HL-60/S4 treated with phorbol 12-myristate 13-acetate at 8.2 ng/mL for 4 days and 3 days (cell line): Measurements from ENCODE around the gene ABCB8.
"Not testable (repeated sequence)": the region's sequence is repeated elsewhere in the genome, so short reads cannot be mapped to it uniquely, and the experiment has no call there.

Source experiments
- in situ Hi-C: fragments of 300-500 bp; cut with MboI; formaldehyde crosslinking; loops from 2 replicates; pipeline ENCODE4 v1.15.0; 2022; ENCODE audit warnings: low sequenced_read_pairs

Gene ABCB8

DNA sequence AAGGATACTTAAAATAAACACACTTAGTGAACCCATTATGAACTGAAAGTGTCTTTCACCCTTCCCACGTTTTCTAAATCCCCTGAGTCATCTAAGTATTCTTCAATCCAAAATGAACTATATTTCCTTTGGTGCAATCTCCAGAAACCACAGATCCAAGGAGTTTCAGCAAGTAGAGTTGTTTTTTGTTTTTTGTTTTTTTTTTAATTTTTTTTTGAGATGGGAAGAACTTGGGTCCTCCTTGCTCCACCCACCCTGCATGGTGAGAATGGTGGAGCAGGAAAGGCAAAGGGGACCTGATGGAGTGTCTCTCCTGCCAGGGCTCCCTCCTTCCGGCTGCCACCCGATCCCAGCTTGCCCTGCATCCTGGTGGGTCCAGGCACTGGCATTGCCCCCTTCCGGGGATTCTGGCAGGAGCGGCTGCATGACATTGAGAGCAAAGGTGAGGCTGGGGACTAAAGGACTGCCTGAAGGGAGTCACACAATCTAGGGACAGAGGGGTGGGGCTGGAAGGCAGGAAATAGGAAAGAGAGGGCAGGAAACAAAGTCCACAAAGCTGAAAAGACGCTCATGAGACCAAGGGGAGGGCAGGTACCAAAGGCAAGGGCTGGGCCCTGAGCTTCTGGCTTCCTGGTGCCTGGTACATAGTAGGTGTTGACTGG lies 16.1 kb upstream of the ABCB8 start:
- in situ Hi-C loops: no loop called here

DNA sequence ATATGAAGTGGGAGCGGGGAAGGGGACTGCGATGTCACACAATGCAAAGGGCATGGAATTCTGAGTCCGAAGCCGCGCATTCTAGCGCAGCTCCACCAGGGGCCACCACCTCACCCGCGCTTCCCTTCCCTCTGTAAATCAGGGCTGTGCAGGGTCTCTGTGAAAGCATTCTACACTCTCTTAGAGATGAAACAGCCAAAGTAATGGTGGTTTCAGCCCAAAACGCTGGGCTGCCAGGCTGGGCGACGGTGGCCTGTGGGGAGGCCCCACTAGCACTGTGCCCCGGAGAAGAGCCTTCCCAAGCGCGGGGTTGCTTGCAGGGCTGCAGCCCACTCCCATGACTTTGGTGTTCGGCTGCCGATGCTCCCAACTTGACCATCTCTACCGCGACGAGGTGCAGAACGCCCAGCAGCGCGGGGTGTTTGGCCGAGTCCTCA lies 15.3 kb upstream of the ABCB8 start:
- in situ Hi-C loops: no loop called here

DNA sequence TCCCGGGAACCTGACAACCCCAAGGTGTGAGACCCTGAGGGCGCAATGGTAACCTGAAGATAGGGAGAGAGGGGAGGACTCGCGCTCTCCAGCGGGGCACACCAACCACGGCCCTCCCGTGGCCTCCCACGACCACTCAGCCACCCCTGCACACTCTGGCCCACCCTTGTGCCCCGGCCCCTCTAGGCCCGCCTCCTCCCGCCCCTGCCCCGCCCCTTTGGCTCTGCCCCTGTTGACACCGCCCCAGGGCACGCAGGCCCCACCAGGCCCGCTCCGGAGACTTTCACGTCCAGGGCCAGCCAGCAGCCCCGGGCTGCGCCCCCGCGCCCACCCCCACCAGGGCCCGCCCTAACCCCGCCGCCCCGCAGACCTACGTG lies 14.9 kb upstream of the ABCB8 start:
- in situ Hi-C loops: no loop called here

DNA sequence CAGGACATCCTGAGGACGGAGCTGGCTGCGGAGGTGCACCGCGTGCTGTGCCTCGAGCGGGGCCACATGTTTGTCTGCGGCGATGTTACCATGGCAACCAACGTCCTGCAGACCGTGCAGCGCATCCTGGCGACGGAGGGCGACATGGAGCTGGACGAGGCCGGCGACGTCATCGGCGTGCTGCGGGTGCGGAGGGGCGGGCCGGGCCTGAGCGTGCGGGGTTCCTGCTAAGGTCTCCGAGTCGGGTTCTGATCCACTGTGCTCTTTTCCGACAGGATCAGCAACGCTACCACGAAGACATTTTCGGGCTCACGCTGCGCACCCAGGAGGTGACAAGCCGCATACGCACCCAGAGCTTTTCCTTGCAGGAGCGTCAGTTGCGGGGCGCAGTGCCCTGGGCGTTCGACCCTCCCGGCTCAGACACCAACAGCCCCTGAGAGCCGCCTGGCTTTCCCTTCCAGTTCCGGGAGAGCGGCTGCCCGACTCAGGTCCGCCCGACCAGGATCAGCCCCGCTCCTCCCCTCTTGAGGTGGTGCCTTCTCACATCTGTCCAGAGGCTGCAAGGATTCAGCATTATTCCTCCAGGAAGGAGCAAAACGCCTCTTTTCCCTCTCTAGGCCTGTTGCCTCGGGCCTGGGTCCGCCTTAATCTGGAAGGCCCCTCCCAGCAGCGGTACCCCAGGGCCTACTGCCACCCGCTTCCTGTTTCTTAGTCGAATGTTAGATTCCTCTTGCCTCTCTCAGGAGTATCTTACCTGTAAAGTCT lies 14.3 kb upstream of the ABCB8 start:
- in situ Hi-C loops: no loop called here

- in situ Hi-C loops: no loop called here
These were observed 13.3 kb upstream of the ABCB8 start for GRCh38 chr7:151014950-151015349.

GRCh38 chr7:151015967-151016366 lies 12.3 kb upstream of the ABCB8 start:
- in situ Hi-C loops: no loop called here

DNA sequence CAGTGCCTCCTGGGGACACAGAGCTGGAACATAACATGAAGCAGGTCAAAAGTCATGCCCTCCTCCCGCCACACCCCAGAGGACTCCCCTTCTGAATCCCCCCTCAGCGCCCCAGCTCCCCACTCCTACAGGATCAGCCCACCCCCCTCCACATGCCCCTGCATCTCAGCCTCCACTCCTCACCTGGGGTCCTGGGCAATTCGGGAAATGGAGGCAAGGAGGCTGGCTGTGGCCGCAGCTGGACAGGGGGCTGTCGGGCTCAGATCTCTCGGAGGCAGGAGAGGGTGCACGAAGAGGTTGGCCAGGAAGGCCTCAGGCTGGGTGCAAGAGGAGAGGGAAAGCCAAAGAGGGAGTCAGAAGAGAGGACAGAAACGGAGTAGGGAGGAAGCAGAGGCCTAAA lies 11.7 kb upstream of the ABCB8 start:
- in situ Hi-C loops: no loop called here

DNA sequence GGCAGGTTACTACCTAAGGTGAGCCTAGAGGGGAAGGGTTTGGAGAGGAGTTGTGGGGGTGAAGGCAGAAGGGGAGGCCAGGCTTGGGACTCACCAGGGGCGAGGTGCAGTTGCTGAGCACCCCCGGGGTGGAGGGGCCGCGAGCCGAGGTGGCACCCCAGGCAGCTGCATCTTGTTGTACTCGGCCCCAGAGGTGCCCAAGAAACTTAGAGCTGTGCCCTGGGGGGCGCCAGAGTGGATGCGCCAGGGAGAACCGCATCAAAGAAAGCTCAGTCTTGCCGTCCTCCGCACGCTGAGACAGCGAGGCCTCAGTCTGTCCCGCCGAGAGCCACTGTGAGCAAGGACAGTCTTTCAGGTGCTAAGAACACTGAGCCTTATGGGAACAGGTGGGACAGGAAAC lies 11.3 kb upstream of the ABCB8 start:
- in situ Hi-C loops: no loop called here

DNA sequence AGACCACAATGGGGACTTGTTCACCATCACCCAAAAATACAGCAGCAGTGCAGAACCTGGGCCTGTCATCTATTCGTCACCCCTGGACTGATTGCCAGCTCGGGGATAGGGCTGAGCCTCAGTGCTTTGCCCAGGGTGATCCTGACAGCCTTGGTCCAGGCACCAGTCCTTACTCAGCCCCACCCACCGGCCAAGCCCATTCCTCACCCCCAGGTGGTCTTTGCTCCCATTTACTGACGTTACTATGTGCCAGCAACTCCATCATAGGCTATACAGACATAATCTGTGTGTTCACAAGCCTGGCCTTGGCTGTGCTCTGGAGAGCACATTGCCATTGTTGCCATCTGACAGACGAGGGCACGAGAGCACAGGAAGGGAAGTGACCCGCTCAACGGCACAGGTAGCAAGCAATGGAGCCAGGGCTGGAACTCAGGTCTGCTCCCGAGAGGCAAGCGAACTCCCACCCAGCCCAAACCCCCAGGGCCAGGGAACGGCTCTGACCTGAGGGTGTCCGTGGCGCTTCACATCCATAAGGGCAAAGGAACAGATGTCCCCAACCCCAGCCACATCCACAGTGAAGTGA lies 10.8 kb upstream of the ABCB8 start:
- in situ Hi-C loops: no loop called here

DNA sequence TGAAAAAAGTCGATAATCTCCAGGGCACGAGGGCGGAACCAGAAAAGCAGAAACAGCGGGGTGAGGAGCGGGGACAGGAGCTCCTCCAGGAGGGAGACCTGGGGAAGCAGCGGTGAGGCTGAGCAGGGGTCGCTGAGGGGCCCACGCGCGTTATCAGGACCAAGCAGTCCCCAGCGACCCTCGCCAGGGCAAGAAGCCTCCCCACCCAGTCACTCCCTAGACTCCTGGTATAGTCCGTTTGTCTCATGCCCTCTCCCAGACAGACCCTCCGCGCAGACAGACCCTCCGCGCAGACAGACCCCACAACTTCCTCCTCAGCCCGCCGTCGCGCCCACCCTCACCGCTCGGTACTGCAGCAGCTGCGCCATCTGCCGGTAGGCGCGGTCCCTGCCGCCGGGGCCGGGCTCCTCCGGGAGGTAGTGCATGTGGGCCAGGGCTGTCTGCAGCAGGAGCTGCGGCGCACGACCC lies 10.3 kb upstream of the ABCB8 start:
- in situ Hi-C loops: no loop called here

GRCh38 chr7:151018421-151019129 lies 9.7 kb upstream of the ABCB8 start:
- in situ Hi-C loops: no loop called here

DNA sequence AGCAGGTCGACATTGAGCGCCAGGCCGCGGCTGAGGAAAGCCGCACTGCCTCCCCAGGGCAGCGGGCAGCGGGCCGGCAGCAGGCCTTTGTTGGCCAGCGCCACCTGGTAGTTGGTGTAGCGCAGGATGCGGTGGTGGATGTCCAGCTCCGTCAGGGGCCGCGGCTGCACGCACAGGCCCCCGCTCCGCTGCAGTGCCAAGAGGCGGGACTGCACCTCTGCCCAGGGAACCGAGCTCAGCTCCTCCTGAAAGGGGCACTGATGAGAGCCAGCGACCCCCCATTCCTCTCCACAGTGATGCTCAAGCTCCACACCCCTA lies 9.2 kb upstream of the ABCB8 start:
- in situ Hi-C loops: no loop called here

GRCh38 chr7:151020231-151020630 lies 8.0 kb upstream of the ABCB8 start:
- in situ Hi-C loops: no loop called here

- in situ Hi-C loops: no loop called here
These were observed 5.0 kb upstream of the ABCB8 start for GRCh38 chr7:151023232-151023631.

DNA sequence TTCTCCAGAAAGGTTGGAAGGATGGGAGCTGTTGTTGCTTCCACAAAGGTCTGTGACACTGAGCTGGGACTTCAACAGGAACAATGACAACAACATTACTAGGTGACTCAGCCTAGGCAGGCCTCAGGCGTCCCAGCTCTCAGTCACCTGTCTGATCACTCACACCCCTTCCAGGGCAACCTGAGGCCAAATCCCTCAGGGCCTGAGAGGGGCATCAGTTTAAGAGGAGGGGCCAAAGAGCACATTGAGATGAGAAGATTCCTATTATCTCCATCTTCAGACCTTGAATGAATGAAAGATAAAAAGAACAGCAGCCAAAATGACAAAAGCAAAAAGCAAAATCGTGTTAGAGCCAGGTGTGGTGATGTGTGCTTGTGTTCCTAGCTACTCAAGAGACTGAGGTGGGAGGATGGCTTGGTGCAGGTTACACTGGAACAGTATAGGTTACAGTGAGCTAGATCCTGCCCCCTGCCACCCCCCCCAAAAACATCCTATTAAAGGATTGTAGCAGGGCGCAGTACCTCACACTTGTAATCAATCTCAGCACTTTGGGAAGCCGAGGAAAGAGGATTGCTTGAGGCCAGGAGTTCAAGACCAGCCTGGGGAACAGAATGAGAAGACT lies 3.7 kb upstream of the ABCB8 start, which contains the start of gene ATG9B:
ATG9B (minus strand) TSS at position 60 of the 622 bp plus-strand sequence. CDS start 71 bp downstream, outside the sequence.
- in situ Hi-C loops: no loop called here

DNA sequence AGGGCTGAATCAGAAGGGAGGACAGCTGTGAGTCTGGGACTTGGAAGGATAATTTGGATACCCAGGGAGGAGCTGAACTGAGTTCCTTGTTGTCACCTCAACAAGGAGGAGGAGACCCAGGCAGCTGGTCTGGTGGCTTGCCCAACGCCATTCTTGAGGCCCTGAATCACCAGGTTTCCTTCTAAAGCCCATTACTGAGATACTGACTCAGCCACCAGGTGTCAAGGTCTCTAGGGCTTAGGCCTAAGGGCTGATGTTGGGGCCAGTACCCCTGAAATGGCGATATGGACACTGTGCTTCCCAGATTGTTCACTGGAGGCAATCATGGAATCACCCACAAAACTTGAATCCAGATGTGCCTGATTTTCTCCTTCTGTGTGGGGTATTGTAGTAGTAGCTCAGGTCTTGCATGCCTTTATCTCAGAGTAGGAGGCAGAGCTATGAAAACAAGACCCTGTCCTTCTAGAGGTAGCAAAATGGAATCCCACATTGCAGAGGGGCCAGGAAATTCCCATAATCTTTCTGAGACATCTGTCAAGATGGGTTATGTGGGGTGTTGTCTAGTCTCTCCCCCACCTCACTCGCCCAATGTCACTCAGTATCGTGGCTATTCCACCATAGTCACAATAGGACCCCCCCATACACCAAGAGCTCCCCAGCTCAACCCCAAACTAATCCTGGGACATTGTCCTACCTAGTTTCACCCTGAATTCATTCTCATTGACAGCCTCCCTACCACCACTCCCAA lies 2.2 kb upstream of the ABCB8 start:
- in situ Hi-C loops: no loop called here

- in situ Hi-C loops: not testable (repeated sequence)
These were observed 1.2 kb upstream of the ABCB8 start for GRCh38 chr7:151026771-151027727.

DNA sequence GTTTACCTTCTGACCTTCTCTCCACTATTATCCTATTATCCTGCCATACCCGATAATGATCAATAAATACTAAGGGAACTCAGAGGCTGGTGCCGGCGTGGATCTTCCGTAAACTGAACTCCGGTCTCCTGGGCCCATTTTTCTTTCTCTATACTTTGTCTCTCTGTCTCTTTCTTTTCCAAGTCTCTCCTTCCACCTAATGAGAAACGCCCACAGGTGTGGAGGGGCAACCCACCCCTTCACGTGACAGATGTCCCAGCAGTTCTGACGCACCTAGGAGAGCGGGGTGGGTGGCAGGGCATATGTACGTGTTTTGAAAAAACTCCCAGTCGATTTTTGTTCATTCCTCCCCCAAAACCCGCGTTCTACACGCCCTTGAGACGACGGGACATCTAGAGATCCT lies 521 bp upstream of the ABCB8 start:
- in situ Hi-C loops: not testable (repeated sequence)

- in situ Hi-C loops: no loop called here
These were observed 775 bp downstream of the ABCB8 start for GRCh38 chr7:151028948-151029501.
